ENCODE results near the gene XPC. TPM values are rescaled to one million over a fixed set of nuclear protein-coding genes. Genes with fewer than 3 reads are reported as not detected.

The XPC gene
- total RNA-seq, 1 donor from 2014 or later, result 10.4 TPM

GRCh38 chr3:14222900-14223594, 44.6 kb upstream of the XPC start:
- DNase-seq, result no peak
- Histone ChIP-seq H3K27ac (replicated peaks) (peak overlapping the region; percentile 43), H3K27me3 (ENCODE audit: low read depth) (peaks cover 76% of the 10 kb centered on the region), H3K9me3 (replicated peaks) (peaks cover 30% of the 10 kb centered on the region), H3K36me3 (no peaks in the 10 kb centered on the region), H3K4me3 (no peak overlapping the region), H3K4me1 (peaks cover 5% of the 10 kb centered on the region)
- intact Hi-C loops (cut with micrococcal nuclease), result no loop called here
- TF ChIP-seq CTCF (IDR thresholded peaks at IDR 0.05; ENCODE audit: borderline replicate concordance), result no peak

- H3K27ac ChIP-seq (replicated peaks), result peak overlapping the region; percentile 43
- no peak for TF ChIP-seq CTCF (IDR thresholded peaks at IDR 0.05; ENCODE audit: borderline replicate concordance)
- peaks cover 5% of the 10 kb centered on the region for H3K4me1 ChIP-seq
- H3K36me3 ChIP-seq, result no peaks in the 10 kb centered on the region
- intact Hi-C loops (cut with micrococcal nuclease), result no loop called here
- DNase-seq, result no peak
- H3K4me3 ChIP-seq, result no peak overlapping the region
- peaks cover 76% of the 10 kb centered on the region for H3K27me3 ChIP-seq (ENCODE audit: low read depth)
- H3K9me3 ChIP-seq (replicated peaks), result peaks cover 30% of the 10 kb centered on the region
Measured at GRCh38 chr3:14222457-14222856, 44.1 kb upstream of the XPC start.

GRCh38 chr3:14221902-14222301, 43.5 kb upstream of the XPC start:
- DNase-seq, result no peak
- peaks cover 77% of the 10 kb centered on the region for H3K27me3 ChIP-seq (ENCODE audit: low read depth)
- TF ChIP-seq CTCF (IDR thresholded peaks at IDR 0.05; ENCODE audit: borderline replicate concordance), result no peak
- H3K27ac ChIP-seq (replicated peaks), result no peak overlapping the region
- no peak overlapping the region for H3K4me3 ChIP-seq
- peaks cover 5% of the 10 kb centered on the region for H3K4me1 ChIP-seq
- H3K9me3 ChIP-seq (replicated peaks), result peaks cover 30% of the 10 kb centered on the region
- no peaks in the 10 kb centered on the region for H3K36me3 ChIP-seq
- intact Hi-C loops (cut with micrococcal nuclease), result no loop called here

GRCh38 chr3:14220933-14221332, 42.5 kb upstream of the XPC start:
- DNase-seq, result no peak
- Histone ChIP-seq H3K36me3 (no peaks in the 10 kb centered on the region), H3K4me1 (peaks cover 4% of the 10 kb centered on the region), H3K9me3 (replicated peaks) (peaks cover 30% of the 10 kb centered on the region), H3K27me3 (ENCODE audit: low read depth) (peaks cover 75% of the 10 kb centered on the region), H3K27ac (replicated peaks) (no peak overlapping the region), H3K4me3 (no peak overlapping the region)
- no peak for TF ChIP-seq CTCF (IDR thresholded peaks at IDR 0.05; ENCODE audit: borderline replicate concordance)
- intact Hi-C loops (cut with micrococcal nuclease), result no loop called here

GRCh38 chr3:14218355-14218754, 40.0 kb upstream of the XPC start:
- Histone ChIP-seq H3K27me3 (ENCODE audit: low read depth) (peaks cover 55% of the 10 kb centered on the region), H3K27ac (replicated peaks) (no peak overlapping the region), H3K4me3 (no peak overlapping the region), H3K9me3 (replicated peaks) (peaks cover 30% of the 10 kb centered on the region), H3K4me1 (no peaks in the 10 kb centered on the region), H3K36me3 (no peaks in the 10 kb centered on the region)
- intact Hi-C loops (cut with micrococcal nuclease), result no loop called here
- no peak for TF ChIP-seq CTCF (IDR thresholded peaks at IDR 0.05; ENCODE audit: borderline replicate concordance)
- no peak for DNase-seq
